KOPT-K1 (cell line): Measurements from ENCODE around the gene ALDH7A1.
"Not testable (repeated sequence)": the region's sequence is repeated elsewhere in the genome, so short reads cannot be mapped to it uniquely, and the experiment has no call there.

ENCODE experiments used
- H3K27ac ChIP-seq: fragments of 200-600 bp; sonication (generic); 2 replicates; pipeline ENCODE4 v1.5.1; 2016; ENCODE audit warnings: antibody characterized with exemption, mild to moderate bottlenecking, low read depth, low read length; ENCODE audit not compliant: poor library complexity, severe bottlenecking
- H3K36me3 ChIP-seq: fragments of 200-600 bp; sonication (generic); 2 replicates; pipeline ENCODE4 v1.5.1; 2017; ENCODE audit warnings: antibody characterized with exemption, mild to moderate bottlenecking, low read length, moderate library complexity; ENCODE audit not compliant: insufficient read depth
- H3K9me3 ChIP-seq: fragments of 200-600 bp; sonication (generic); 2 replicates; pipeline ENCODE4 v1.5.1; 2017; ENCODE audit warnings: antibody characterized with exemption, low read length, mild to moderate bottlenecking; ENCODE audit not compliant: insufficient read depth, poor library complexity, severe bottlenecking

Gene ALDH7A1

DNA sequence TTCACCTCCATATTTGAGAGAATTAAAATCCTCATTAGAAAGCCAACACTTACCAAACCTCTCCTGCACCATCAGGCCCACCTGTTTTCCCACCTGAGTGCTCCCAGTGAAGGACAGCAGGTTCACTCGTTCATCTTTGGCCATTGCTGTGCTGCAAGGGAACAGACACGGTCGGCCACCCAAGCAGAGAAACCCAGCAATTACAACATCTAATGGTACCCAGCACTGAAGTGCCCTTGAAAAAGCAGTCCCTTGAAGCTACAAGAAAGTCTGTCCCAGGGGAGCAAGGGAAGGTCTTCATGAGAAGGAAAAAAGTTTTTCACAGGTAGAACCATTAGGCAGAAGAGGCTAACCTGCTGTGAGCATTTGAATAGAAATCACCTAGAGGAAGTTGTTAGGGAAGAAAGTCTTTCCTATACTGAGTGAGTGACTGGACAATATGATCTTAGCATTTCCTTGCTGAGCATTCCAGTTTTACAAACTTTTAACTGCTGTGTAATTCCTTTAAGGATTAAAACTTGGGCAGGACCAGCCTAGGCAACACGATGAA, 26.7 kb downstream of the ALDH7A1 start:
- Histone ChIP-seq H3K9me3 (no peaks in the 10 kb centered on the region), H3K27ac (no peak overlapping the region), H3K36me3 (no peaks in the 10 kb centered on the region)

GRCh38 chr5:126562823-126563222, 32.2 kb downstream of the ALDH7A1 start:
- no peak overlapping the region for H3K27ac ChIP-seq
- no peaks in the 10 kb centered on the region for H3K9me3 ChIP-seq
- no peaks in the 10 kb centered on the region for H3K36me3 ChIP-seq

GRCh38 chr5:126561908-126562307, 33.1 kb downstream of the ALDH7A1 start:
- no peaks in the 10 kb centered on the region for H3K9me3 ChIP-seq
- H3K36me3 ChIP-seq: no peaks in the 10 kb centered on the region
- H3K27ac ChIP-seq: no peak overlapping the region

GRCh38 chr5:126555101-126555500, 39.9 kb downstream of the ALDH7A1 start:
- not testable (repeated sequence) for H3K9me3 ChIP-seq, H3K27ac ChIP-seq, H3K36me3 ChIP-seq

DNA sequence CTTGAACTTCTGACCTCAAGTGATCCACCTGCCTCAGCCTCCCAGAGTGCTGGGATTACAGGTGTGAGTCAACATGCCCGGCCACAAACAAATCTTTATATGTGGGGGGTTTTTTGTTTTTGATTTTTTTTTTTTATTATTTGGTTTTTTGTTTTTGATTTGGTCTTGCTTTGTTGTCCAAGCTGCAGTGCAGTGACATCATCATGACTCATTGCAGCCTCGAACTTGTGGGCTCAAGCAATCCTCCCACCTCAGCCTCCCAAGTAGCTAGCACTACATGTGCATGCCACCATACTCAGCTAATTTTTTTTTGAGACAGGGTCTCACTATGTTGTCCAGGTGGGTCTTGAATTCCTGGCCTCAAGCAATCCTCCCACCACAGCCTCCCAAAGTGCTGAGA, 42.4 kb downstream of the ALDH7A1 start:
- Histone ChIP-seq H3K9me3 (no peaks in the 10 kb centered on the region), H3K36me3 (no peaks in the 10 kb centered on the region), H3K27ac (no peak overlapping the region)

GRCh38 chr5:126544087-126544740, 50.8 kb downstream of the ALDH7A1 start:
- Histone ChIP-seq H3K27ac (no peak overlapping the region), H3K9me3 (no peaks in the 10 kb centered on the region), H3K36me3 (no peaks in the 10 kb centered on the region)

- no peak overlapping the region for H3K27ac ChIP-seq
- no peaks in the 10 kb centered on the region for H3K36me3 ChIP-seq
- H3K9me3 ChIP-seq: no peaks in the 10 kb centered on the region
These were observed 51.4 kb downstream of the ALDH7A1 start for GRCh38 chr5:126543660-126544059.

DNA sequence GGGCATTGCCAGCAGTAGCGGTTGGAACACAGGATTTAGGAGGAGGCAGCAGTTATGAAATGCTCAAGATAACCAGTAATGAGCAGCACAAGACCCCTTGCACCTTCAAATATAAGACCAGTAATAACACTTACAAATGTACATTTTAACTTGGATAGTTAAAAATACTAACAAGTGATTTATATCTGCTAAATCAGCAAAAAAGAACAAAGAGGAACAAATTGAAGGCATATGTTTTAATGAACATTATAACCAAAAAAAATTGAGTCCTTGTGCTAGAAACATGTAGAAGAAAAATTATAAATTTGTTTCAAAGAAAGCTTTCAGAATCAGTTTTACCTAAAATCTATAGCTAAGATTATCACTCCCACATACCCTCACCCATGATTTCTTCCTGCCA, 52.0 kb downstream of the ALDH7A1 start:
- no peaks in the 10 kb centered on the region for H3K36me3 ChIP-seq

GRCh38 chr5:126542441-126542840, 52.6 kb downstream of the ALDH7A1 start:
- Histone ChIP-seq H3K36me3 (no peaks in the 10 kb centered on the region), H3K9me3 (no peaks in the 10 kb centered on the region), H3K27ac (no peak overlapping the region)

More for the DNA sequence above, 52.0 kb downstream of the ALDH7A1 start:
- no peak overlapping the region for H3K27ac ChIP-seq
- H3K9me3 ChIP-seq: no peaks in the 10 kb centered on the region

DNA sequence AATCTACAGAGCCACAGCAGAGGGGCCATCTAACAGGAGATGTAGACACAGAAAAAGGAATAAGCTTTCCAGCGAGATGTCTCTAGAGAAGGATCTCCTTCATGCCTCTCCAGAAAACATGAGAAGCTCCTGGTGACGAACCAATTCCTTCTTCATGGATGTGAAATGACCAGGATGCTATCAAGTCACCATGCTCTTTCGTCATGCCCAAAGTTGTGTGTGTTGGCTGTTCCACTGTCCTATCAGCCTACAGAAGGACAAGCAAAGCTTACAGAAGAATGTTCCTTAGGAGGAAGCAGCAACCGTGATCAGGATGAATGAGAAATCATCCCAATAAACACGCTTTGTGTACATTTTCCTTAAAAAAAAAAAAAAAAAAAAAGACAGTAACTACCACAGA, 54.4 kb downstream of the ALDH7A1 start:
- Histone ChIP-seq H3K27ac (no peak overlapping the region), H3K36me3 (no peaks in the 10 kb centered on the region), H3K9me3 (no peaks in the 10 kb centered on the region)

GRCh38 chr5:126538579-126538978, 56.4 kb downstream of the ALDH7A1 start:
- H3K27ac ChIP-seq: no peak overlapping the region
- no peaks in the 10 kb centered on the region for H3K36me3 ChIP-seq
- no peaks in the 10 kb centered on the region for H3K9me3 ChIP-seq

DNA sequence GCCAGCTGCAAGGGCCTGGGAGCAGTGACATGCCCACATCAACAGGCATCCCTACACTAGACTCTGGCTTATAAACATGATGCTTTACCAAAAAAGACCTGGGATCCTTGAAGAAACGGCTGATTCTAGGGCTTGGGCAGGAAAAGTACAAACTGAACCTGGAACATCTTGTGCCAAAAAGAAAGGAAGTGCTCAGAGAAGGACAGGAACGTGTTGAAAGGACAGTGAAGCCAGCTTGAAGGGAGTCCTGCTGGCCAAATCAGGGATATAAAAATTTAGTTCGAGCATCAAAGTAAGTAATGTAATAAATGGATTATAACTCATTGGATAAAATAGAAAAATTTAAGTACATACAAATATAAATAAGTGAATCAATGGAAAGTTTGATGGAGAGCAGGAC, 58.1 kb downstream of the ALDH7A1 start:
- no peak overlapping the region for H3K27ac ChIP-seq
- no peaks in the 10 kb centered on the region for H3K36me3 ChIP-seq
- no peaks in the 10 kb centered on the region for H3K9me3 ChIP-seq

DNA sequence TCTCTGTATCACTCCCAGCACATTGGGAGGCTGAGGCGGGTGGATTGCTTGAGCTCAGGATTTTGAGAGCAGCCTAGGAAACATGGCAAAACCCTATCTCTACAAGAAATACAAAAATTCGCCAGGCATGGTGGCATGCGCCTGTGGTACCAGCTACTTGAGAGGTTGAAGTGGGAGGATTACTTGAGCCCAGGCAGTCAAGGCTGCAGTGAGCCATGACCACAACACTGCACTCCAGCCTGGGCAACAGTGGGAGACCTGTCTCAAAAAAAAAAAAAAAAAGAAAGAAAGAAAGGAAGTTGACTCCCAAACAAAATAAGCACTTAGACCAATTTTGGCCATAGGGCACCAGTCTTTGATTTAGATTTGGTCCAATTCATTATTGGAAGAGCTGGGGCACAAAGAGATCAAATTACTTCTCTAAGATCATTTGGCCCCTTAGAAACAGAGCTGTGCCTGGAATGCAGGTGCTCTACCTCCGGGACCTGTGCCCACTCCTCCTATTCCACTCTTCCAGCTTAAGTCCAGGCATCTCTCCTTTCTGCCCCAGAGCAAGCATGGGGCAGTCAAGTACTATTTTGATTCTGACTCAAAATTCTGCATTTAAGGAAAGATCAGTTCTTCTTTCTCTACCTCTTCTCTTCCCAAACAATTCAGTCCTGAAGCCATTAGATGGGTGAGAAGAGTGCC, 59.0 kb downstream of the ALDH7A1 start:
- Histone ChIP-seq H3K36me3 (no peaks in the 10 kb centered on the region), H3K9me3 (no peaks in the 10 kb centered on the region), H3K27ac (no peak overlapping the region)

- no peaks in the 10 kb centered on the region for H3K9me3 ChIP-seq
- no peaks in the 10 kb centered on the region for H3K36me3 ChIP-seq
- no peak overlapping the region for H3K27ac ChIP-seq
These were observed 60.5 kb downstream of the ALDH7A1 start for GRCh38 chr5:126534553-126534952.

DNA sequence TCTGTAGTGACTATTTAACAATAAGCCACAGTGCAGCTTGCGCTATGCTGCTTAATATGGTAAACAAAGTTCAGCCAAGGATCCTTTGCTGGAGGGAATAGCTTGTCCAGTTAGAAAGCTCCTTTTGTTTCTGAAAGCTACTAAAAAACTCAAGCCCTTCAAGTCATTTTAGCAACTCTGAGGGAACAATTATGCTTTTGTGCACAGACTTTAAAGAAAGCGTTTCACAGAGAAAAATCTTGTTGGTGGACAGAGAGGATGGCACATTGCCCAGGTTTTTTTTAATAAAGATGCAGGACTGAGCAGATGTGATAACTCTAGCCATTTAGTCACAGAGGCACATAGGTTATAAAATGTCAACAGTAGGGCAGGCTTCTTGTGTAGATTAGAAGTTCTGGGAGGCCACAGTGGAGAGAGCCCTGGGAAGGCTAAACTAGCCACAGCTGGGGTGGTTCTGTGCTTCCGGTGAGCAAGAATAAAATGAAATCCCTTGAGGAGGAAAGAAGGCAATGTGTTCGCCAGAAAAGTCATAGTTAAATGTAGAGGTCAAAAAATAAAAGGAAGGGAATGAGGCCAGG, 63.4 kb downstream of the ALDH7A1 start:
- Histone ChIP-seq H3K36me3 (no peaks in the 10 kb centered on the region), H3K9me3 (no peaks in the 10 kb centered on the region), H3K27ac (no peak overlapping the region)
